H1 (cell line): ENCODE measurements around the gene SLIT3.

Experiments
- EZH2 ChIP-seq: fragments of 200-600 bp; sonication (generic); IDR thresholded peaks from 2 replicates; pipeline ENCODE4 v1.7.1; 2012; ENCODE audit warnings: low read depth, mild to moderate bottlenecking, moderate library complexity, low read length, inconsistent platforms; ENCODE audit not compliant: severe bottlenecking
- HDAC2 ChIP-seq, 2 experiments: fragments of 300-600 bp in 1 of 2; sonication (generic) in 1 of 2; IDR thresholded peaks; 2 replicates each; pipeline ENCODE4 v1.6.1; 2011 to 2012; ENCODE audit warnings: low read depth in 2 of 2, low read length in 2 of 2, mild to moderate bottlenecking in 2 of 2, moderate library complexity in 2 of 2, borderline replicate concordance in 1 of 2, inconsistent platforms in 1 of 2
- POLR2A ChIP-seq, 2 experiments: IDR thresholded peaks; 1 replicate in 1 of 2; 2 replicates in 1 of 2; pipeline ENCODE4 v1.6.1; 2011; ENCODE audit warnings: low read depth in 2 of 2, low read length in 2 of 2, mild to moderate bottlenecking in 2 of 2; ENCODE audit errors: control extremely low read depth in 1 of 2
- YY1 ChIP-seq: IDR thresholded peaks from 2 replicates; pipeline ENCODE4 v1.6.1; 2011; ENCODE audit warnings: low read depth, mild to moderate bottlenecking, low read length
- TF ChIP-seq, protein P1 (sequence below), 3 experiments: IDR thresholded peaks; 1 replicate in 2 of 3; 2 replicates in 1 of 3; pipeline versions ENCODE4 v1.5.1 to v1.6.1; 2011; ENCODE audit warnings: low read length in 3 of 3, mild to moderate bottlenecking in 3 of 3, inconsistent platforms in 2 of 3, low read depth in 1 of 3, moderate library complexity in 1 of 3; ENCODE audit not compliant: insufficient read depth in 1 of 3; ENCODE audit errors: control extremely low read depth in 1 of 3

DNA sequence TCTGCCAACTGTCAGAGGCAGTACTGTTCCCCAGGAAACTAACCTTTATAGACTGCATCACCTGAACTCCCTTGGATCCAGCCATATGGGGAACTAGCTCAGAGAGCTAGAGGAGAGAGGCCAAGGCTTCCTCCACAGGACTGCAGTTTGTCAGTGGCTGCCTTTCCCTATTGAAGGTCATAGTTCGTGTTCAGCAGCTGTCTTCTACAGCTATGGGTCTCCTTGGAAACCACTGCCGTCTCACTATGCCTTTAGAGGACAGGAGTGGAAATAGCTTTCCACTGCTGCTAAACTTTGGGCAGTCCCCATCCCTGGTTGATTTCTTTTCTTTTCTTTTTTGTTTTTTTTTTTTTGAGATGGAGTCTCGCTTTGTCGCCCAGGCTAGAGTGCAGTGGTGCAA is 4.4 kb upstream of the SLIT3 start:
- TF ChIP-seq POLR2A (IDR thresholded peaks at IDR 0.05; ENCODE audit: control extremely low read depth in 1 of 2, low read depth in 2 of 2, low read length in 2 of 2) (no peak), YY1 (no peak), HDAC2 (IDR thresholded peaks at IDR 0.05; ENCODE audit: borderline replicate concordance in 1 of 2, low read depth in 2 of 2, low read length in 2 of 2) (no peak), EZH2 (no peak)
- TF ChIP-seq, protein P1, sequence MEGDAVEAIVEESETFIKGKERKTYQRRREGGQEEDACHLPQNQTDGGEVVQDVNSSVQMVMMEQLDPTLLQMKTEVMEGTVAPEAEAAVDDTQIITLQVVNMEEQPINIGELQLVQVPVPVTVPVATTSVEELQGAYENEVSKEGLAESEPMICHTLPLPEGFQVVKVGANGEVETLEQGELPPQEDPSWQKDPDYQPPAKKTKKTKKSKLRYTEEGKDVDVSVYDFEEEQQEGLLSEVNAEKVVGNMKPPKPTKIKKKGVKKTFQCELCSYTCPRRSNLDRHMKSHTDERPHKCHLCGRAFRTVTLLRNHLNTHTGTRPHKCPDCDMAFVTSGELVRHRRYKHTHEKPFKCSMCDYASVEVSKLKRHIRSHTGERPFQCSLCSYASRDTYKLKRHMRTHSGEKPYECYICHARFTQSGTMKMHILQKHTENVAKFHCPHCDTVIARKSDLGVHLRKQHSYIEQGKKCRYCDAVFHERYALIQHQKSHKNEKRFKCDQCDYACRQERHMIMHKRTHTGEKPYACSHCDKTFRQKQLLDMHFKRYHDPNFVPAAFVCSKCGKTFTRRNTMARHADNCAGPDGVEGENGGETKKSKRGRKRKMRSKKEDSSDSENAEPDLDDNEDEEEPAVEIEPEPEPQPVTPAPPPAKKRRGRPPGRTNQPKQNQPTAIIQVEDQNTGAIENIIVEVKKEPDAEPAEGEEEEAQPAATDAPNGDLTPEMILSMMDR (IDR thresholded peaks at IDR 0.05; ENCODE audit: control extremely low read depth in 1 of 3, insufficient read depth in 1 of 3, low read depth in 1 of 3, low read length in 3 of 3): no peak
